GM18507 (cell line): ENCODE results near the gene LHB.

Source experiments
- DNase-seq: peaks from one replicate; pipeline ENCODE4 v3.0.0; 2011; ENCODE audit warnings: low read depth; ENCODE audit not compliant: insufficient read length; ENCODE audit errors: extremely low spot score
- FAIRE-seq: peaks from 2 replicates; lab custom pipeline; 2011; peaks lifted over from hg19 to GRCh38; lab: Jason Lieb, UNC

The LHB gene

DNA sequence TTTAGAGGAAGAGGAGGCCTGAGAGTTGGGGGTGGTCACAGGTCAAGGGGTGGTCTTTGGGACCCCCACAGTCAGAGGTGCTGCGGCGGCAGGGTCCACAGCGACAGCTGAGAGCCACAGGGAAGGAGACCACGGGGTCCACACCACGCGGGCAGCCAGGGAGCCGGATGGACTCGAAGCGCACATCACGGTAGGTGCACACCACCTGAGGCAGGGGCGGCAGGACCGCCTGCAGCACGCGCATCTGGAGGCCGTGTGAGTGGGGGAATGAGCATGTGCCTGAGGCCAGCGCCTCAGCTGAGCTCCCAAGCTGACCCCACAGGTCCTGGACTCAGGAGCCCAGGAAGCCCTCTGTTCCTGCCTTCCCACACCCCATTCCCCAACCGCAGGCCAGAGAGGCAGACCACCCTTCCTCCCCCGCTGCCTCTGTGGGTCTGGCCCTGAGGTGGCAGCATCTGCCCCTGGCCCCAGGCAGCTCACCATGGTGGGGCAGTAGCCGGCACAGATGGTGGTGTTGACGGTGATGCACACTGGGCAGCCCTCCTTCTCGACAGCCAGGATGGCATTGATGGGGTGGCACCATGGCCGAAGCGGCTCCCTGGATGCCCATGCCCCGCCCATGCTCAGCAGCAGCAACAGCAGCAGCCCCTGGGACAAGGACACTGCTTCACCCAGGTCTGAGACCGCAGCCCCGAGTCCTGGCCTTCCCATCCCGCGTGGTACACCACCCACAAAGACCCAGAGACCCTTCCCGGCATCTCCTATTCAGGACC is 638 bp downstream of the LHB start:
- DNase-seq: no peak
- FAIRE-seq: no peak

DNA sequence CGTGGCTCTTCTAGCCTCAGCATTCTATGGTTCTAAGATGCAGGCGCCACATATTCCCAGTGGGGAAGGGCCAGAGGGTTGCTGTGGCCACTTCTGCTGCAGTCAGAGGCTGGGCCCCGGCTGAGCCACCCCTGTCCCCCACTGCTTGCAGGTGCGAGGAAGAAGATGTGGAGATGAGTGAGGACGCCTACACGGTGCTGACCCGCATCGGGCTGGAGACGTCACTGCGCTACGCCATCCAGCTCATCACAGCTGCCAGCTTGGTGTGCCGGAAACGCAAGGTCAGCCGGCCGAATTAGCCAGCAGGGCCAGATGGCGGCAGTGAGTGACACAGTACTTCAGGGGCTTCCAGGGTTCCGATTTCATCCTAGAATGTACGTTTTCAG is 2.0 kb downstream of the LHB start:
- FAIRE-seq: no peak
- no peak for DNase-seq

DNA sequence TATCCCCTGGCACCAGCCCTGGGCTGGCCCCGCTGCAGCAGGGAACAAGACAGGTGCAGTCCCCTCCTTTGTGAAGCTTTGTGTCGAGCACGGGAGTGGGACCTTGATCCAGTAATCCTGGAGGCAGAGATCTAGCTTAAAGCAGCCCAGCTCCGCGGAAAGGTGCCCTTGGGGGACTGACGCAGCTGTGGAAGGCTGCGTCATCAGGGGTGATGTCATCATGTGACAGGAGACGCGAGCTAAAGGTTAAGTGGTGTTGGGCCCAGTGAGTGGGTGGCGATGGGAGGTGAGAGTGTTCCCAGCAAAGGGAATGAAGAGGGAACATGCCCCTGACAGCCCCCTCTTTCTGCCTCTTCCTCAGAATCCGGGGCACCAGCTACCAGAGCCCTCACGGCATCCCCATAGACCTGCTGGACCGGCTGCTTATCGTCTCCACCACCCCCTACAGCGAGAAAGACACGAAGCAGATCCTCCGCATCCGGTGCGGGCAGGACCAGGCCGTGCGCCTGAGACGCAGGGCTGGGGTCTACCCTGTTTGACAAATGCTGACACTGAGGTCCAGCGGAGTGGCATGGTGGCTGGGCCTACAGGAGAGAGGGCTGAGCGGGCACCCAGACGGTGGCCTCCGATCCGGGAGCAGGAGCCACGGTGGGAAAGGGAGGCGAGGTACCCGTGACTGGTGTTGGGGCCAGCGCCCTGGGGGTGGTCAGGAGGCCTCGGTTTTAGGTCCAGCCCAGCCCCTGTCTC is 2.6 kb downstream of the LHB start:
- DNase-seq (no peak), FAIRE-seq (no peak)

- no peak for FAIRE-seq
These were observed 5.7 kb downstream of the LHB start for GRCh38 chr19:49011194-49011593.

DNA sequence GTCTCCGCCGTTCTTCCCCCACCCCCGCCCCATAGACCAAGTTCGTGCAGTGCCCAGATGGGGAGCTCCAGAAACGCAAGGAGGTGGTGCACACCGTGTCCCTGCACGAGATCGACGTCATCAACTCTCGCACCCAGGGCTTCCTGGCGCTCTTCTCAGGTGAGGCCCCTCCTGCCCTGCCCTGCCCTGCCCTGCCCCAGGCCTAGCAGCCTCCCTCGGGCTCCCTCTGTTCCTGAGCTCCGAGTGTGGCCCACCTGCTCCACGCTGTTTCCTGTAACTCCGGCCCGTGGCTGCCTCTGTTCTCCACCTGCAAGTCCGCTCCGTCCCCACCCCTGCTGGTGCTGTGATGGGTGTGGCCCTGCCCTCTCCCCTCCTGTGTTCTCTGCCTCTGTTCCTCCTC is 6.4 kb downstream of the LHB start:
- DNase-seq (no peak), FAIRE-seq (no peak)

More at GRCh38 chr19:49011194-49011593, 5.7 kb downstream of the LHB start:
- no peak for DNase-seq

DNA sequence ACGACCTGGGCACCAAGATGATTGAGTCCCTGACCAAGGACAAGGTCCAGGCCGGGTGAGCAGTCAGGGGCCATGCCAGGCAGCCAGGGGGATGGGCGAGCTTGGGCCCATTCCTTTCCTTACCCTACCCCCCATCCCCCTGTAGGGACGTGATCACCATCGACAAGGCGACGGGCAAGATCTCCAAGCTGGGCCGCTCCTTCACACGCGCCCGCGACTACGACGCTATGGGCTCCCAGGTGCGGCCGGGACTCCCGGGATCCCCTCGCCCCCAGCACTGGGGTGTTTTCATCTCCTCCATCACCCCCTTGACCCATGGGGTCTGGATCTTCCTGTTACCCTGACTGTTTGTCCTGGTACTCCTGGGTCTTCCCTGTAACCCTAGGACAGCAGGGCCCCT is 7.1 kb downstream of the LHB start:
- DNase-seq (no peak), FAIRE-seq (no peak)

GRCh38 chr19:49006905-49007304 is 10.0 kb downstream of the LHB start:
- no peak for DNase-seq
- FAIRE-seq: no peak

DNA sequence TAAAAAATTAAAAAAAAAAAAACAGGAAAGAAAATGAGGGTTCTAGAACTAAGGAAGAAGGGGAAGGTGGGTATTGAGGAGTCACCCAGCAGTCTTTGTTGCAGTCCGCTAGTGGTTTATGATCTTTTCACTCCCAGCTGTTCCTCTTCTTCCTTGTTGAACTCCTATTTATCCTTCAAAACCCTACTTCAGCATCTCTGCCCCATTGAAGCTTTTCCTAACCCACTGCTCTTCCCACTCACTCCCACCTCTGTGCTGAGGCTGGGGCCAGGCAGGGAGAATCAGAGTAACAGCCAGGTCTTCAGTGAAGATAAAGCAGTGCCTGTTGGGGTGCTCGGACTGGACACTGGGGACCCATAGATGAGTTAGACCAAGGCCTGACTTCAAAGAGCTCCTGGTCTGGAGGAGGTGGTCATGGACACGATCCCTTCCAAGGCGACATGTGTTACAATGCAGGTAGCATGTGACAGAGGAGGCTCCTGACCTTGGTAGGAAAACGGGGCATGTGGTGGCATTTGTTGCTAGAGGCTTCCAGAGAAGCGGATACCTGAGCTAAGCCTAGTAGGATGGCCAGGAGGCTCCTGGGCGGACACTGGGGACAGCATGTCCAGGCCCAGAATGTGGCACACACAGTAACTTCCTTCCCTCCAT is 11.8 kb downstream of the LHB start:
- no peak for DNase-seq
- no peak for FAIRE-seq

- FAIRE-seq (no peak), DNase-seq (no peak)
These were observed 12.8 kb downstream of the LHB start for GRCh38 chr19:49004133-49004532.

DNA sequence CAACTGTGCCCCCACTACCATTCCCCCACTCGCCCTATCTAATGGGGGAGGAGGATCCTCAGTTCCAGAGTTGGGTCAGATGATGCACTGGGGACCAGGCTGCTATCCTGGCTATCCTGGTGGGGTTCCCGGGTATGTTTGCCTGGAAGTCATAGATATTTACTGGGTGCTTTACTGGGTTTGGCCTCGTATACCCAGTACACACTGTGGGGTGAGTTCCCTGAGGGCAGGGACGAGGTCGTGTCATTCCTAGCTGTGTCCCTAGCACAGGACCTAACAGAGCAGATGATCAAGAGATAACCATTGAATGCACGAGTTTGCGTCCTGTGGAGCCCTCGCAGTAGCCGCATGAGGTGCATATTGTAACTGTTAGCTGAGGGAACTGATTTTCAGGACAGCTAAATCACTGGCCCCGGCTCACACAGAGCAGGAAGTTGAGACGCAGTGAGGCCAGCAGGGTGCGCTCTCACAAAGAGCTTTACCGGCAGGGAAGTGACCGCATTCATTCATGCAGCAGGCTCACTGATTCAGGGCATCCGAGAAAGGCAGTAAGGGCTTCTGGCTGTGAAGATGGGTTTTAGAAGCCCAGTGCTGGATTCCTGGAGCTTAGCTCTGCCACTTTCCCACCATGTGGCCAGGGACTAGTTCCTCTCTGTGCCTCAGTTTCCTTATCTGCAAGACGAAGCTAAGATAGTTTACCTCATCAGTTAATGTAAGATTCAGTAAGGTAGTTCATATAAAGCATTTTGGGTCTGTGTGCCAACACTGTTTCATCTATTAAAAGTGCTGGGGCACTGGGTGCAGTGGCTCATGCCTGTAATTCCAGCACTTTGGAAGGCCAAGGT is 17.2 kb downstream of the LHB start:
- DNase-seq (no peak), FAIRE-seq (peak; percentile 52)

GRCh38 chr19:48997972-48998371 is 18.9 kb downstream of the LHB start:
- DNase-seq (no peak), FAIRE-seq (no peak)

DNA sequence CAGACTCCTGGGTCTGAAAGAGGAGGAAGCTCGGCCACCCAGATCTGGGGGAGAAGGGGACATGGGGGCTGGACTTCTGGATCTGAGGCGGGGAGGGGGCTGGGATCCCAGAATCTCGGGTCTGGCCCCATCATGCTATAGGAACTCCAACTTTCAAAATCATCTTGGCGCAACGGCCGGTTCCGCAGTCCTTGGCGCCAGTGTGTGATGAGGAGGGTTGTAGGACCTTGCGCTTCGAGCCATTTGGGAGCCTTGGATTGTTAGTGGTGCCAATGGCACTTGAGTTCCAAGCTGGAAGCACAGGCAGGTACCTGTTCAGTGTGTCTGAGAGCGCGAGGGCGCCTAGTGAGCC is 22.9 kb downstream of the LHB start:
- FAIRE-seq: no peak

DNA sequence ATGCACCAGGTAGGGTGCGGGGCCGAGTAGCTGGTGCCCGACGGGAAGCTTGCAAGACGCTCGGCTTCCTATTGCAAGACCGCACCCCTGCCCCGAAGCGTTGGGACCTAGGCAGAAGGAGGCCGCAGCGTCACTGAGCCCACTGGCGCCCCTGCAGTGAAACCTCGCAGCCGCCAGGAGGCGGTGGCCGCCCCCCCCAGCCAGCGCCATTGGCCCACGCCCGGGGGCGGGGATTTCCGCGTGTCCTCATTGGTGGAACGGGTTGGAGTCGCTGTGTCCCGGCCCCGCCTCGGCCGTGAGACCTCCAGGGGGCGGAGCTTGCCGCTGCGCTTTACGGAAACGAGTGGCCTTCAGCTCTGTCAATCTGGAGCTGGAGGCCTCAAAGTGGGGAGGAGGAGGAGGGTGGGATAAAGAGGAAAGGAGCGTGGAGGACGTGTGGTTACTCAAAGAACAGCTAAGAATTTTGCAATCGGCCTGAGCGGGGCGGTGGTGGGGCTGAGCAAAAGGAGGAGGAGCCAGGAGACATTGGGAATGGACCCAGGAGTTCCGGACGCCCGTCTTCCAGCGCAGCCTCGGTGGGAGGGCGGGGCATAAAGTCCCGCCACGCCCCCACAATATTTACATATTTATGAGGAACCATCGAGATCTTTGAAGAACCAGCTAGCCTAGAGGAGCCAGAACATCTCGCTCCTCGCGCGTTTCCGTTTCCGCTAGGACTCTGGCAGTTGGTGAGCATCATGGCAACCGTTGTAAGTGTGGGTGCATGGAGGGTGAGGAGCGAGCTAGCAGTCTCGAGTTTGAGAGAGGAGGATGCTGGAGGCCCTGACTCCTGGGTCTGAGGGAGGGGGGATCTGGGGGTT is 23.5 kb downstream of the LHB start, which contains the start of the genes GYS1 and RUVBL2:
GYS1 (minus strand) TSS at position 135 of the 860 bp plus-strand sequence. CDS start 197 bp downstream, outside the sequence.
RUVBL2 (plus strand) TSS at position 713 of the 860 bp plus-strand sequence; CDS start at position 738, 25 bp downstream.
- peak; percentile 98 for DNase-seq
- peak; percentile 99 for FAIRE-seq

More for the DNA sequence above, 22.9 kb downstream of the LHB start:
- no peak for DNase-seq

GRCh38 chr19:48992581-48993174 is 24.2 kb downstream of the LHB start:
- FAIRE-seq (no peak), DNase-seq (no peak)

DNA sequence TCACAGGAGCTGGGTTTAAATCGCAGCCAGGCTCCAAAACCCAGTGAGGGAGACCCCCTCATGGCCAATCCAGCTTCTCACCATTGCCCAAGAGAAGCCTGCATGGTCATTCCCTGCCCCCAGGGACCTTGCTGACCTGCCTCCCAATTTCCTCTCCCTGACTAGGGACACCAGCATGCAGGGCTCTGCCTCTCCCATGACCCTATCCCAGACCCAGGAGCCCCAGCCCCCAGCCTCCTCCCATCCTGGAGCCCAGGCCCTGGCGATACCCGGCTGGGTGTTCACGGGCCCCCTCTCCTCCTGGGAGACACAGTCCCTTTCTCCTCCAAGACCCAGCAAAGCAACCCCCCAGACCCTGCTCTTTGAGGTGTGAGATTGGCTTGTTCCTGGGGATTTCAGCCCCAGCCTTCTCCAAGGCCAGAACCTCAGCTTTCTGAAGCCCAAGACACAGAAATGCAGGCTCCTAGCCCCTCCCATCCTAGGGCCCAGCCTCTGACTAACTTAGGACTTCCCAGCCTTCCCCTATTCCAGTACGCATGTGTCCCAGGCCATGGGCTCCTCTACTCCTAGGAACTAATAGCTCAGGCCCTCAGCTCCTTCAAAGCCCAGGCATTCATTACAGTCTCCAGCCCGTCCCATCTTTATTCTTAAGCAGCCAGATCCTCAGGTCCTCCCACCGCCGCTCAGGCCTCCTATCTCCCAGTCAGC is 24.9 kb downstream of the LHB start:
- DNase-seq (no peak), FAIRE-seq (no peak)

- DNase-seq: no peak
- no peak for FAIRE-seq
These were observed 25.8 kb downstream of the LHB start for GRCh38 chr19:48991011-48991609.

DNA sequence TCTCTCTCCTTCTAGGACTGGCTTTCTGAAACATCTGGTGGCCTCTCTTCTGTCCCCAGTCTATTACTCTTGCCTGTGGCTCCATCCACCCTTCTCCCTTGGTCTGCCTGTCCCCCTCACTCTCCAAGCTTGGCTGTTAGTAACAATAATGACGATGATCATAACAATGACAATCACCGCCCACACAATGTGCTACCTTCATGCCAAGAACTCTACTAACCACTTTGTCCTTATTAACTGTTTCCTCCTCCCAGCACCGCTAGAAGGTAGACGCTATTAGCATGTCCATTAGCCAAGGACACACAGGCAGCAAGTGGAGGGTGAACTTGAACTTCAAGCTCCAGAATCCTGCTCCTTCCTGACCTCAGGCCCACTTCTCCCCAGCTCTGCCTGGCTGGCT is 26.5 kb downstream of the LHB start:
- FAIRE-seq: no peak
- DNase-seq: no peak
